CD4-positive, alpha-beta T cell treated with Interleukin-21 for 1 hour (primary cell): ENCODE results near the gene FANCC.
A peak's percentile ranks its signal among the peaks of the same experiment; 100 is the strongest.
"Not testable (repeated sequence)": the region's sequence is repeated elsewhere in the genome, so short reads cannot be mapped to it uniquely, and the experiment has no call there.

Experiments
- DNase-seq: peaks from one replicate; pipeline ENCODE4 v3.0.0-alpha.2; 2020

The FANCC gene

GRCh38 chr9:95224376-95225019 is 93.0 kb downstream of the FANCC start:
- DNase-seq = no peak

GRCh38 chr9:95220352-95220751 is 97.2 kb downstream of the FANCC start:
- DNase-seq = not testable (repeated sequence)

GRCh38 chr9:95218773-95219172 is 98.7 kb downstream of the FANCC start:
- no peak for DNase-seq

GRCh38 chr9:95217936-95218335 is 99.6 kb downstream of the FANCC start:
- DNase-seq = no peak

GRCh38 chr9:95215336-95215898 is 102.1 kb downstream of the FANCC start:
- no peak for DNase-seq

- no peak for DNase-seq
Observed at GRCh38 chr9:95213117-95213516, 104.4 kb downstream of the FANCC start.

- DNase-seq = no peak
Observed at GRCh38 chr9:95211028-95211427, 106.5 kb downstream of the FANCC start.

- DNase-seq = no peak
Observed at GRCh38 chr9:95207403-95207802, 110.1 kb downstream of the FANCC start.

GRCh38 chr9:95206143-95206542 is 111.4 kb downstream of the FANCC start:
- DNase-seq = no peak

GRCh38 chr9:95204710-95205109 is 112.8 kb downstream of the FANCC start:
- DNase-seq = no peak

- no peak for DNase-seq
Observed at GRCh38 chr9:95204310-95204709, 113.2 kb downstream of the FANCC start.

- not testable (repeated sequence) for DNase-seq
Observed at GRCh38 chr9:95203019-95203418, 114.5 kb downstream of the FANCC start.

- DNase-seq = no peak
Observed at GRCh38 chr9:95202076-95202681, 115.3 kb downstream of the FANCC start.

- DNase-seq = no peak
Observed at GRCh38 chr9:95201206-95201605, 116.3 kb downstream of the FANCC start.

GRCh38 chr9:95197692-95198271 is 119.7 kb downstream of the FANCC start:
- no peak for DNase-seq

GRCh38 chr9:95193480-95193879 is 124.0 kb downstream of the FANCC start:
- no peak for DNase-seq

GRCh38 chr9:95193067-95193466 is 124.4 kb downstream of the FANCC start:
- no peak for DNase-seq

GRCh38 chr9:95192631-95193030 is 124.9 kb downstream of the FANCC start:
- DNase-seq = no peak

GRCh38 chr9:95190413-95190812 is 127.1 kb downstream of the FANCC start:
- no peak for DNase-seq

- peak; percentile 4 for DNase-seq
Observed at GRCh38 chr9:95189251-95190098, 128.0 kb downstream of the FANCC start.

- DNase-seq = no peak
Observed at GRCh38 chr9:95188459-95188858, 129.1 kb downstream of the FANCC start.

- DNase-seq = no peak
Observed at GRCh38 chr9:95185956-95186355, 131.6 kb downstream of the FANCC start.

GRCh38 chr9:95182854-95183563 is 134.5 kb downstream of the FANCC start:
- DNase-seq = no peak
